Vagina (tissue), 2 donors: ENCODE results near the gene KCNIP2. TPM values are rescaled to one million over a fixed set of nuclear protein-coding genes. Genes with fewer than 3 reads are reported as not detected.

Source experiments
- DNase-seq, 2 donors: peaks; one replicate each; pipeline ENCODE4 v3.0.0-alpha.2; 2017; ENCODE audit errors: extremely low spot score in 2 of 2
- H3K27ac ChIP-seq: fragments of 200-600 bp; sonication (generic); one replicate; pipeline ENCODE4 v1.5.1; 2019
- H3K27me3 ChIP-seq: fragments of 200-600 bp; sonication (generic); one replicate; pipeline ENCODE4 v1.5.1; 2019
- H3K36me3 ChIP-seq, 2 donors: fragments of 200-600 bp; sonication (generic); one replicate each; pipeline ENCODE4 v1.5.1; 2017 to 2019
- H3K4me1 ChIP-seq: fragments of 200-600 bp; sonication (generic); one replicate; pipeline ENCODE4 v1.5.1; 2019
- H3K4me3 ChIP-seq, 2 donors: fragments of 200-600 bp; sonication (generic); 1 replicate in 1 of 2; 2 replicates in 1 of 2; pipeline ENCODE4 v1.5.1; 2016 to 2019
- H3K9me3 ChIP-seq: fragments of 200-600 bp; sonication (generic); one replicate; pipeline ENCODE4 v1.5.1; 2019
- POLR2A ChIP-seq, 2 donors: fragments of 450-650 bp; IDR thresholded peaks; one replicate each; pipeline ENCODE4 v1.6.1; 2017; ENCODE audit warnings: antibody characterized with exemption in 2 of 2, mild to moderate bottlenecking in 2 of 2, moderate library complexity in 2 of 2
- POLR2AphosphoS5 ChIP-seq, 2 donors: sonication (generic); formaldehyde crosslinking; IDR thresholded peaks; one replicate each; pipeline ENCODE4 v1.9.0; 2017; ENCODE audit warnings: antibody characterized with exemption in 2 of 2, mild to moderate bottlenecking in 2 of 2, low read depth in 1 of 2; ENCODE audit not compliant: insufficient read depth in 1 of 2
- intact Hi-C: fragments of 100-400 bp; cut with DNase I; formaldehyde crosslinking; loops from one replicate; pipeline ENCODE4 v1.15.1; 2023
- total RNA-seq: library from RNA; depleted of rRNA; stranded (reverse); fragments of >200 nt; gene quantifications from one replicate; pipeline ENCODE4 v1.2.3, GENCODE V29; 2016
- TF ChIP-seq, protein P1 (sequence below), 3 experiments: fragments of 450-650 bp in 2 of 3; fragments of 200-600 bp in 1 of 3; sonication (generic) in 1 of 3; IDR thresholded peaks; one replicate each; pipeline ENCODE4 v1.5.1; 2017 to 2019; ENCODE audit warnings: antibody characterized with exemption in 3 of 3, mild to moderate bottlenecking in 2 of 3, moderate library complexity in 2 of 3

The KCNIP2 gene
- total RNA-seq, 1 donor from 2014 or later, result 5.9 TPM

DNA sequence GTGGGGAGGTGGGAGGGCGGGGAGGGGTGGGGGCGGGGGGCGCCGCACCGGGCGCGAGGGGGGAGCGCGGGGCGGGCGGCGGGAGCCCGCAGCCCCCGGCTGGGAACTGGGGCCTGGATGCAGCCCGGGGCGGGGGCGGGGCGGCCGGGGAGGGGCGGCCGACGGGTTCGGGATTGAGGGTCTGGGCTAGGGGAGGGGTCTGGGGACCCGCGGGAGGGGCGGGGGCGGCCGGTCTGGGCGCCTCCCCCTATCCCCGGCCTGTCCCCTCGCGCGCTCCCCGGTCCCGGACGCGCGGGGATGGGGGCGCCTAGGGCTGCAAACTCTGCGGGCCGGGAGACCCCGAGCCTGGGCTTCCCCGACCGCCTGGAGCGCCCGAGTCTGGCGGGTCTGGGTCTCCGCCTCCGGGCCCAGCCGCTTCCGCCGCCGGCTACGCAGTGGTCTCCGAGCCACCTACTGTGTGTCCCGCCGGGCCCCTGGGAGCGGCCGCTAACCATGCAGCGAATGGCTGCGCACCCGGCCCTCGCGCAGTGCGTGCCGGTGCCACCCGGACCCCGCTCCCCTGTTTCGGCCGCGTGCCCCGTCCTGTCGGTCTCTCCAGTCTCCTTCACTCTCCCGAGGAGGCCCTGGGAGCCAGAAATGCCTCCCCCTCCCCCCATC is 67.3 kb downstream of the KCNIP2 start:
- no peak for DNase-seq
- Histone ChIP-seq H3K27me3 (peaks cover 8% of the 10 kb centered on the region), H3K4me3 (peak overlapping the region in 1 of 2 donors; percentile 49)

More for the DNA sequence above, 67.3 kb downstream of the KCNIP2 start:
- TF ChIP-seq POLR2A (IDR thresholded peaks at IDR 0.05), result no peak
- TF ChIP-seq, protein P1, sequence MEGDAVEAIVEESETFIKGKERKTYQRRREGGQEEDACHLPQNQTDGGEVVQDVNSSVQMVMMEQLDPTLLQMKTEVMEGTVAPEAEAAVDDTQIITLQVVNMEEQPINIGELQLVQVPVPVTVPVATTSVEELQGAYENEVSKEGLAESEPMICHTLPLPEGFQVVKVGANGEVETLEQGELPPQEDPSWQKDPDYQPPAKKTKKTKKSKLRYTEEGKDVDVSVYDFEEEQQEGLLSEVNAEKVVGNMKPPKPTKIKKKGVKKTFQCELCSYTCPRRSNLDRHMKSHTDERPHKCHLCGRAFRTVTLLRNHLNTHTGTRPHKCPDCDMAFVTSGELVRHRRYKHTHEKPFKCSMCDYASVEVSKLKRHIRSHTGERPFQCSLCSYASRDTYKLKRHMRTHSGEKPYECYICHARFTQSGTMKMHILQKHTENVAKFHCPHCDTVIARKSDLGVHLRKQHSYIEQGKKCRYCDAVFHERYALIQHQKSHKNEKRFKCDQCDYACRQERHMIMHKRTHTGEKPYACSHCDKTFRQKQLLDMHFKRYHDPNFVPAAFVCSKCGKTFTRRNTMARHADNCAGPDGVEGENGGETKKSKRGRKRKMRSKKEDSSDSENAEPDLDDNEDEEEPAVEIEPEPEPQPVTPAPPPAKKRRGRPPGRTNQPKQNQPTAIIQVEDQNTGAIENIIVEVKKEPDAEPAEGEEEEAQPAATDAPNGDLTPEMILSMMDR (IDR thresholded peaks at IDR 0.05), result no peak
- no peak for TF ChIP-seq POLR2AphosphoS5 (IDR thresholded peaks at IDR 0.05; ENCODE audit: insufficient read depth in 1 of 2, low read depth in 1 of 2)
- peaks cover 51% of the 10 kb centered on the region for H3K4me1 ChIP-seq
- no peaks in the 10 kb centered on the region for H3K9me3 ChIP-seq
- no peaks in the 10 kb centered on the region for H3K36me3 ChIP-seq
- intact Hi-C loops, result loop anchor here (10.0 kb wide), 1 partner anchor 171 kb away; no protein-coding TSS in a partner anchor
- H3K27ac ChIP-seq, result no peak overlapping the region

Other genes with a start within 250 kb of the KCNIP2 start
- 49.6 TPM for gene FBXW4, start 148.6 kb downstream of the KCNIP2 start, total RNA-seq
- not detected for gene FGF8, start 67.7 kb downstream of the KCNIP2 start, total RNA-seq
- gene NPM3, start 60.4 kb downstream of the KCNIP2 start, total RNA-seq, result 39.5 TPM
- gene OGA, start 25.4 kb downstream of the KCNIP2 start, total RNA-seq, result 125 TPM
- 26.5 TPM for gene ARMH3, start 212.4 kb upstream of the KCNIP2 start, total RNA-seq
- gene HPS6, start 221.5 kb upstream of the KCNIP2 start, total RNA-seq, result 29.7 TPM